ENCODE results near the gene LSM5.
A peak's percentile ranks its signal among the peaks of the same experiment; 100 is the strongest.

Gene LSM5

DNA sequence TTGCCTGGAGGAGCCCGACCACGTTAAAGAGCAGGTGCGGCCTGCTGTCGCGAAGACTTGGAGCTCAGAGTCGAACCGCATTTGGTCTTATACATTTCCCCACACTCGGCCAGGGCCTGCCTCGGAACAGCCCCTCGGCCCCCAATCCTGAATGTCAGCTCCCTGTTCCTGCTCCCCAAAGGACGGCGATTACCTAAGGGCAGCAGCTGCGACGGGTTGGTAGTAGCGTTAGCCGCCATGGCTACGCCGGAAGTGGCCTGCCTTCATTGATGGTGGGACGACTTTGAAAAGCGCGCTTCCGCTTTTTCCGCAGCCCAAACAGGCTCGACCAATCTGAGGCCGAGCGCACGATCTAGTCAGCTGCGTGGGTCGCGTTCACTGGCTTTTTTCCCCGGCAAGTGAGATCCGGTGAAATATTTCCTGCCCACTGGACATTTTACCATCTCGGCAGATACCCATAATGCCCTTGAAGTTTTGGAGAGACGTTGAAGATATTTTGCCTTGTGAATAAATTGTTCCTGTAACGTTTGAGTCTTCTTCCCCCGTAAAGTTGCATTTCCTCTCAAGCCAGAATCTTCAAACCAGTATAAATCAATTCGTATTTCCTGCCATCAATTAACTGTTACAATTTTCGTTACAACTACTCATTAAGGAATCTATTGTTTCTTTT, at the start of gene LSM5:
Gene LSM5 (minus strand): TSS at position 254 of the 670 bp plus-strand sequence. CDS start 15 bp downstream, at position 239.
- H3K9me3 ChIP-seq (ENCODE audit: control insufficient read depth, insufficient read depth, low read length): no peaks in the 10 kb centered on the region
- H3K27ac ChIP-seq (ENCODE audit: low read depth, low read length): peak within 1 kb of the TSS; percentile 82
- peak within 1 kb of the TSS; percentile 81 for H3K4me3 ChIP-seq (ENCODE audit: low read depth, low read length)
- H3K9ac ChIP-seq (ENCODE audit: low read depth, low read length): peak within 1 kb of the TSS; percentile 83
- no peaks in the 10 kb centered on the region for H3K27me3 ChIP-seq (ENCODE audit: control insufficient read depth, insufficient read depth, low read length)
- peaks cover 34% of the 10 kb centered on the region for H3K36me3 ChIP-seq (ENCODE audit: control insufficient read depth, insufficient read depth, low read length)
- 0 out of 2 replicates have a peak, but pooled peaks cover 3% of the 10 kb centered on the region for H3K4me1 ChIP-seq (ENCODE audit: control insufficient read depth, insufficient read depth, low read length)

DNA sequence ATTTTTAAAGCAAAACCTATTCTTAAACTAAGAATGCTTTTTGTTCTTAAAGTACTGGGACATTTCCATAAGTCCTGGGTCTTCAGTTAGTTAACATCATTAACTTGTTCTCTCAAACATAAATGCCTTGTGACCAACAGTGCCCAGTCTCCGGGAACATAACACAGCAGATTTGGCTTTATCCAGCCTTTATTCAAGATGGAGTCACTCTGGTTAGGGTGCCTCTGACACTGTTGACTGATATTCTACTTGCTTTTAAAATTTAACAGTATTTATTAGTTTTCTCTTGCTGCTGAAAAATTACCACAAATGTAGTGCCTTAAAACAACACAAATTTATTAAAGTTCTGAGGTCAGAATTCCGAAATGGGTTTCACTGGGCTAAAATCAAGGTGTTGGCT, 49.2 kb upstream of the LSM5 start:
- Histone ChIP-seq H3K4me1 (ENCODE audit: control insufficient read depth, insufficient read depth, low read length) (peaks cover 13% of the 10 kb centered on the region), H3K27ac (ENCODE audit: low read depth, low read length) (no peak overlapping the region), H3K36me3 (ENCODE audit: control insufficient read depth, insufficient read depth, low read length) (peaks cover 15% of the 10 kb centered on the region), H3K4me3 (ENCODE audit: low read depth, low read length) (no peak overlapping the region), H3K27me3 (ENCODE audit: control insufficient read depth, insufficient read depth, low read length) (no peaks in the 10 kb centered on the region), H3K9me3 (ENCODE audit: control insufficient read depth, insufficient read depth, low read length) (no peaks in the 10 kb centered on the region), H3K9ac (ENCODE audit: low read depth, low read length) (no peak overlapping the region)

DNA sequence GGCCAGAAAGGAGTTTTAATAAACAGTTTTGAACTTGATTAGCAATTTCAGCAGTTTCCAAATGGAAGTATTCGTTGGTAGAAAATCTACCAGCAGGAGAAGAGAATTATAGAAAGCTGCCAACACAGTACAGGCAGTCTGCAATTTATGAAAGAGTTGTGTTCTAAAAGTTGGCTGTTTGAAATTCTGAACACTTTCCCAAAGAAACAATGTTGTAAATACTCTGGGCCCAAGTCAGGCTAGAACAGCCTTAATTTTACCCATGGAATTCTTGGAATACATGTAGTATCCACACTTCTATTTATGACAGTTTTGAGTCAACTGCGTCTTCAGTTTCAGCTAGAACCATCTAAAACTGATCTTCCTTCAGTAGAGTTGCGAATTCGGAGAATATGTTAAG, 47.6 kb upstream of the LSM5 start:
- Histone ChIP-seq H3K36me3 (ENCODE audit: control insufficient read depth, insufficient read depth, low read length) (0 out of 2 replicates have a peak, but pooled peaks cover under 1% of the 10 kb centered on the region), H3K9ac (ENCODE audit: low read depth, low read length) (no peak overlapping the region), H3K4me1 (ENCODE audit: control insufficient read depth, insufficient read depth, low read length) (peaks cover 17% of the 10 kb centered on the region), H3K27me3 (ENCODE audit: control insufficient read depth, insufficient read depth, low read length) (no peaks in the 10 kb centered on the region), H3K4me3 (ENCODE audit: low read depth, low read length) (no peak overlapping the region), H3K27ac (ENCODE audit: low read depth, low read length) (no peak overlapping the region), H3K9me3 (ENCODE audit: control insufficient read depth, insufficient read depth, low read length) (no peaks in the 10 kb centered on the region)

DNA sequence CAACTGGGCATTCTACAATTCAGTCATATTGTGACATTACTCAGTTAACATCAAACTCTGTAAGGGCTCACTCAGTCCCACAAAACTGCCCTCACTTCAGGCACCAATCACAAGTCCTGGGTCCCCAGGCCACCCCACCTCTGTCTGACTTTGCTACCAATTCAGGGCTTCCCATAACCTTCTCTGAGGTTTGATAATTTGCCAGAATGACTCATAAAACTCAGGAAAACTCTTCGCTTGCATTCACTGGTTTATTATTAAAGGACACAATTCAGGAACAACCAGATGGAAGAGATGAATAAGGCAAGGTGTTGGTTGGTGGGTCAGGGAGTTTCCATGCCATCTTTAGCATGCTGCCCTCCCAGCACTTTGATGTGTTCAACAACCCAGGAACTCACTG, 46.4 kb upstream of the LSM5 start:
- Histone ChIP-seq H3K36me3 (ENCODE audit: control insufficient read depth, insufficient read depth, low read length) (no peaks in the 10 kb centered on the region; the same call in 1 of the 2 replicates), H3K9ac (ENCODE audit: low read depth, low read length) (no peak overlapping the region), H3K27me3 (ENCODE audit: control insufficient read depth, insufficient read depth, low read length) (no peaks in the 10 kb centered on the region), H3K9me3 (ENCODE audit: control insufficient read depth, insufficient read depth, low read length) (no peaks in the 10 kb centered on the region), H3K4me1 (ENCODE audit: control insufficient read depth, insufficient read depth, low read length) (peaks cover 13% of the 10 kb centered on the region), H3K4me3 (ENCODE audit: low read depth, low read length) (no peak overlapping the region), H3K27ac (ENCODE audit: low read depth, low read length) (no peak overlapping the region)

DNA sequence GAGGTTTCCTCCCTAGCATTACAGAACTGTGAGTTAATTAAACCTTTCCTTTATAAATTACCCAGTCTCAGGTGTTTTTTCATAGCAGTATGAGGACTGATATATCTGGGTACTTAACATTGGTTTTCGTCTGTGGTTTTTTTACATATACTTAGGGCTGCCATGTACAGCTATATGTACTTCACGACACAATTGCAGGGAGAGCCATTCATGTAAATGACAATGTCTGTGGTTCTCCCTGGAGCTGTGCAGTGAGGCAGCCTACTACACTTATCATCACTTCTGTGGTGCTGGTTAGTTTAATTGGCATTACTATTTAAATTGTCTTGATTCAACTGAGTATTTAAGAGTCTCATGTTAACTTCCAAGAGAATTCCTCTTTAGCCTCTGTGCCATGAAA, 45.8 kb upstream of the LSM5 start:
- no peak overlapping the region for H3K27ac ChIP-seq (ENCODE audit: low read depth, low read length)
- H3K36me3 ChIP-seq (ENCODE audit: control insufficient read depth, insufficient read depth, low read length): no peaks in the 10 kb centered on the region; the same call in 1 of the 2 replicates
- H3K4me3 ChIP-seq (ENCODE audit: low read depth, low read length): no peak overlapping the region
- no peaks in the 10 kb centered on the region for H3K27me3 ChIP-seq (ENCODE audit: control insufficient read depth, insufficient read depth, low read length)
- H3K9me3 ChIP-seq (ENCODE audit: control insufficient read depth, insufficient read depth, low read length): no peaks in the 10 kb centered on the region
- peaks cover 15% of the 10 kb centered on the region for H3K4me1 ChIP-seq (ENCODE audit: control insufficient read depth, insufficient read depth, low read length)
- no peak overlapping the region for H3K9ac ChIP-seq (ENCODE audit: low read depth, low read length)

DNA sequence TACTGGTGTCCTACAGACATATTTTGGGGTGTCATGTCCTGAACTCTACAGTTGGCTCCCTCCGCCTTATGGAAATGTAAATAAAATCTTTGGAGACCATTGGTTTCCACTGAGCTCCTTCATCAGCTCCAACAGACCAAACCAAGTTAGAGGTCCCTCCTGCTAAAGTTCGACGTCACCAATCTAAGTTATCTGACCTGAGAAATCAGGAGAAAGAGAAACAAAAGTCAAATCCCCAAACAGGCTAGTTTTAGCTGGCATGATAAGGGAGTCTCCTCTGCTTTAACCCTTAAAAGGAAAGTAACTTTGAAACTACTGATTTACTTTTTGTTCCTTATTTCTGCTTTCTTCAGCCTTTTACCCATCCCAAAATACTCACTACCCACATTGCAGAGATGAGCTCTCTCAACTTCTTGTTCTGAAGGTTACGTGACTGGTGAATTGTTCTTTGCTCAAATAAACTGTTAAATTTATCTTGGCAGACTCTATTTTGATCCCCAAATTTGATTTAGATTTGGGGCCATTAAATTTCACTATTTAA, 45.1 kb upstream of the LSM5 start:
- Histone ChIP-seq H3K36me3 (ENCODE audit: control insufficient read depth, insufficient read depth, low read length) (no peaks in the 10 kb centered on the region; the same call in 1 of the 2 replicates), H3K9ac (ENCODE audit: low read depth, low read length) (no peak overlapping the region), H3K4me3 (ENCODE audit: low read depth, low read length) (no peak overlapping the region), H3K4me1 (ENCODE audit: control insufficient read depth, insufficient read depth, low read length) (peaks cover 16% of the 10 kb centered on the region), H3K27ac (ENCODE audit: low read depth, low read length) (no peak overlapping the region), H3K9me3 (ENCODE audit: control insufficient read depth, insufficient read depth, low read length) (no peaks in the 10 kb centered on the region), H3K27me3 (ENCODE audit: control insufficient read depth, insufficient read depth, low read length) (no peaks in the 10 kb centered on the region)

DNA sequence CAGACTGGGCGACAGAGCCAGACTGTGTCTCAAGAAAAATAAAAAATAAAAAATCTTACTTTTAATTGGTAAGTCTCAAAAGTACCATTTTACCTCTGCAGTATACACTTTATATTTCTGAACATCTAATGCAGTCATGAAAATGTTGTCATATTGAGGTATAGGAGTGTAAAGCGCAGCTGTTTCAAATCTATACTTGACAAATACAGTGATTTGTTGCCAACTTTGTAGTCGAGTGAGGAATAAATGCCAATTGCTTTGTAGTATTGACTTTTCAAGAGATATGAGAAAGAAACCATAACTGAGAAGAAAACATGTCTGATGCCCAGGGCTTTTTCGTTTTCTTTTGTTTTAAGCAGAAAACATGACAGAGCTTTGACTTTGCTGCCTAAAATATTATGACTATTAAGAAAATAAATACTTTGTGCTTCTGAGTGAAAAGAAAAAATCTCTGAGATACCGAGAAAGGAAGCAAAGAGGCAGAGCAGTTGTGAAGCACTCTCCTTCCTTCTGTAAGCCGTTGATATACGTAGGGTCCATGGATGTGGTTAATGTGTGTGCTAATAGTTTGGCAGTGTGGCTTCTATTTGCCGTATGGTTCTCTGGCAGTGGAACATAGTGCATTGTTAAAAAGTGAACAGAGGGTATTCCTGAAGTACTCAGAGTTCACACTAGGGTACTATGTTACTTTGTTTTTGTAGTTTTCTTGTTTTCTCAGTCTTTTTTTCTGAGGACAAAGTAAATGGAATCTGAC, 43.3 kb upstream of the LSM5 start:
- Histone ChIP-seq H3K27me3 (ENCODE audit: control insufficient read depth, insufficient read depth, low read length) (no peaks in the 10 kb centered on the region), H3K9ac (ENCODE audit: low read depth, low read length) (no peak overlapping the region), H3K27ac (ENCODE audit: low read depth, low read length) (no peak overlapping the region), H3K4me1 (ENCODE audit: control insufficient read depth, insufficient read depth, low read length) (peaks cover 17% of the 10 kb centered on the region), H3K36me3 (ENCODE audit: control insufficient read depth, insufficient read depth, low read length) (no peaks in the 10 kb centered on the region; the same call in 1 of the 2 replicates), H3K9me3 (ENCODE audit: control insufficient read depth, insufficient read depth, low read length) (no peaks in the 10 kb centered on the region), H3K4me3 (ENCODE audit: low read depth, low read length) (no peak overlapping the region)

DNA sequence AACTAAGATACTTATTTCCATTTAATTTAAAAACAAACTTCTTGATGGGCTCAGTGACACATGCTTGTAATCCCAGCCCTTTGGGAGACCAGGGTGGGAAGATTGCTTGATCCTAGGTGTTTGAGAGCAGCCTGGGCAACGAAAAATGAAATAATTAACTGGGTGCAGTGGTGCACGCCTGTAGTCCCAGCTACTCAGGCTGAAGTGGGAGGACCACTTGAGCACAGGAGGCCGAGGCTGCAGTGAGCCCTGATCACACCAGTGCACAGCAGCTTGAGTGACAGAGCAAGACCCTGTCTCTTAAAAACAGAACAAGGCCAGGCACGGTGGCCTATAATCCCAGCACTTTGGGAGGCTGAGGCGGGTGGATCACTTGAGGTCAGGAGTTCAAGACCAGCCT, 42.5 kb upstream of the LSM5 start:
- Histone ChIP-seq H3K27ac (ENCODE audit: low read depth, low read length) (no peak overlapping the region), H3K9ac (ENCODE audit: low read depth, low read length) (no peak overlapping the region), H3K36me3 (ENCODE audit: control insufficient read depth, insufficient read depth, low read length) (no peaks in the 10 kb centered on the region; the same call in 1 of the 2 replicates), H3K4me1 (ENCODE audit: control insufficient read depth, insufficient read depth, low read length) (peaks cover 24% of the 10 kb centered on the region), H3K4me3 (ENCODE audit: low read depth, low read length) (no peak overlapping the region), H3K9me3 (ENCODE audit: control insufficient read depth, insufficient read depth, low read length) (no peaks in the 10 kb centered on the region), H3K27me3 (ENCODE audit: control insufficient read depth, insufficient read depth, low read length) (no peaks in the 10 kb centered on the region)

DNA sequence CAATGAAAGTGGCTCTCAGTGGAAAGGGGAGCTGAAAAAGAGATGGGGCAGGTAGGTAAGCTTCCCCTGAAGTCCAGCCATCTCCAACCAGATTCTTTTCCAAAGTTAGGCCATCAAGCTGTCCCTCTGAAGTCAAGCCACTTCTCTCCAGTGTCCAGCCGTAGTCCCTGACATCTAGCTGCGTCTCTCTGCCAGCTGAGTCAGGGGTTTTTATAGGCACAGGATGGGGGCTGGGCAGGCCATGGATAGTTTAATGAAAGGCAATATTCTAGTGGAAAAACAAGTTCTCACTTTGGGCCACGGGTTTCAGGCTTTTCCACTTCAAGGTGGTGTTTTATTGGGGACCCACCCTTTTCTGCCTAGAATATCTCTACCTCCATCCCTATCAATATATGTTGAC, 41.9 kb upstream of the LSM5 start:
- Histone ChIP-seq H3K4me3 (ENCODE audit: low read depth, low read length) (no peak overlapping the region), H3K27ac (ENCODE audit: low read depth, low read length) (no peak overlapping the region), H3K27me3 (ENCODE audit: control insufficient read depth, insufficient read depth, low read length) (no peaks in the 10 kb centered on the region), H3K9me3 (ENCODE audit: control insufficient read depth, insufficient read depth, low read length) (no peaks in the 10 kb centered on the region), H3K36me3 (ENCODE audit: control insufficient read depth, insufficient read depth, low read length) (no peaks in the 10 kb centered on the region; the same call in 1 of the 2 replicates), H3K4me1 (ENCODE audit: control insufficient read depth, insufficient read depth, low read length) (peaks cover 30% of the 10 kb centered on the region), H3K9ac (ENCODE audit: low read depth, low read length) (no peak overlapping the region)

DNA sequence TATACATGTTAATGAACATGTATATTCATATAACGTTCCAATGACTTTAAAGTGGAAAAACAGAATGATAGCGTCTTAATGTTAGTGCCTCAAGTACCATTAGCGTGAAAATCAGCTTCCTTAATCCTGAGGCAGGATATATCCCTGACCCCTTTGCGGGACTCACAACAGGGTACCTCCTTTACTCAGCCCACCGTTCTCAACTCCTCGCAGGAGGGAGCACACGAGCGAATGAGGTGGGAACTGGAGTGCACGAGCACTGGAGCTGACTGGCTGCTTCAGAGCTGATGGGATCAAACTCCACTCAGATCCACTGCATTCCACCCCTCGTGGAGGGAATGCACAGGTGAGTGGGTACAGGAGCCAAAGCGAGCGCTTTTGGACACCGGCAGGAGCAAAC, 41.2 kb upstream of the LSM5 start:
- Histone ChIP-seq H3K4me3 (ENCODE audit: low read depth, low read length) (no peak overlapping the region), H3K9ac (ENCODE audit: low read depth, low read length) (no peak overlapping the region), H3K27me3 (ENCODE audit: control insufficient read depth, insufficient read depth, low read length) (no peaks in the 10 kb centered on the region), H3K9me3 (ENCODE audit: control insufficient read depth, insufficient read depth, low read length) (no peaks in the 10 kb centered on the region), H3K27ac (ENCODE audit: low read depth, low read length) (no peak overlapping the region), H3K4me1 (ENCODE audit: control insufficient read depth, insufficient read depth, low read length) (peaks cover 31% of the 10 kb centered on the region), H3K36me3 (ENCODE audit: control insufficient read depth, insufficient read depth, low read length) (no peaks in the 10 kb centered on the region; the same call in 1 of the 2 replicates)

DNA sequence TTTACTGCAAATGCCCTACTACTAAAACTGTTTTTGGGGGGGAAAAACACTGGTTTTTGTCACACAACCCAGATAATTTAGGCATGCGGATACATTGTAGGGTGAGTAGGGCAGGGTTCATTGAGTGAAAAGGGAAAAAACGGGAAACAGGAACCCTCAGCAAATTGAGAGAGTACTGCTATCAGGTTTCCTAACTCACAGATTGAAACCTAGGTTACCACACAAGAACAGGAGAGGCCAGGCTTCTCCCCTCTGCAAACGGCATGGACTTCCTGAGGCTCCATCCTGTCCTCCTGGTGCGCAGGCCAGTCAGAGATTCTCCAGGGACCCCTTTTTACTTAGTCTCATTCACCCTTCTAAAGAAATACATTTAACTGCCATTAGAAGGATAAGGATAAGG, 35.7 kb upstream of the LSM5 start:
- Histone ChIP-seq H3K27me3 (ENCODE audit: control insufficient read depth, insufficient read depth, low read length) (no peaks in the 10 kb centered on the region), H3K4me1 (ENCODE audit: control insufficient read depth, insufficient read depth, low read length) (peaks cover 37% of the 10 kb centered on the region), H3K9ac (ENCODE audit: low read depth, low read length) (no peak overlapping the region), H3K9me3 (ENCODE audit: control insufficient read depth, insufficient read depth, low read length) (peaks cover 14% of the 10 kb centered on the region), H3K27ac (ENCODE audit: low read depth, low read length) (peak overlapping the region; percentile 22), H3K4me3 (ENCODE audit: low read depth, low read length) (no peak overlapping the region), H3K36me3 (ENCODE audit: control insufficient read depth, insufficient read depth, low read length) (no peaks in the 10 kb centered on the region)

Data from HUES48 (cell line).